ENCODE results near the gene SHROOM3.

SHROOM3 gene

DNA sequence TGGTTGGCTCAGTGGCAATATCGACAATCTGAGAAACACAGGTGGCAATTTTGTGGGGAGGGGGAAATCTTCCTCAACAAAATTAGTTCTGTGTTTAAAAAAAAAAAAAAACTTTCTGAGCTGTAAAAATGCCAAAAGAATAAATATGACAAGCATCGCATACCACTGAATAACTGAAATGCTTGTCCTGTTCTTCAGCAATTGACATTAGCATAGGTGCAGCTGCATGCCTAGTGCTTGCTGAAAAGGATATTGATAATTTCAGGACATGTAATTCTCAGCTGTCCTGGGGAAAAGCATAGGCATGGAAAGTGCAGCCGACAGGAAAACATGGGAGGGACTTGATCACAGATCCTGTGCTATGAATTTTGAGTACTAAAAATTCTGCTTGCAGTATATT lies 315.7 kb downstream of the SHROOM3 start:
- no peak for TF ChIP-seq RAD21 (IDR thresholded peaks at IDR 0.05; ENCODE audit: low read depth)
- no peak for TF ChIP-seq CEBPB (IDR thresholded peaks at IDR 0.05)
- no peak for TF ChIP-seq TAF1 (IDR thresholded peaks at IDR 0.05; ENCODE audit: low read depth)
- TF ChIP-seq CREB1 (IDR thresholded peaks at IDR 0.05; ENCODE audit: low read depth): no peak
- no peak for TF ChIP-seq TEAD4 (IDR thresholded peaks at IDR 0.05)
- no peak for TF ChIP-seq NFIC (IDR thresholded peaks at IDR 0.05)
- no peak for TF ChIP-seq EP300 (IDR thresholded peaks at IDR 0.05; ENCODE audit: borderline replicate concordance)
- TF ChIP-seq, protein P1, sequence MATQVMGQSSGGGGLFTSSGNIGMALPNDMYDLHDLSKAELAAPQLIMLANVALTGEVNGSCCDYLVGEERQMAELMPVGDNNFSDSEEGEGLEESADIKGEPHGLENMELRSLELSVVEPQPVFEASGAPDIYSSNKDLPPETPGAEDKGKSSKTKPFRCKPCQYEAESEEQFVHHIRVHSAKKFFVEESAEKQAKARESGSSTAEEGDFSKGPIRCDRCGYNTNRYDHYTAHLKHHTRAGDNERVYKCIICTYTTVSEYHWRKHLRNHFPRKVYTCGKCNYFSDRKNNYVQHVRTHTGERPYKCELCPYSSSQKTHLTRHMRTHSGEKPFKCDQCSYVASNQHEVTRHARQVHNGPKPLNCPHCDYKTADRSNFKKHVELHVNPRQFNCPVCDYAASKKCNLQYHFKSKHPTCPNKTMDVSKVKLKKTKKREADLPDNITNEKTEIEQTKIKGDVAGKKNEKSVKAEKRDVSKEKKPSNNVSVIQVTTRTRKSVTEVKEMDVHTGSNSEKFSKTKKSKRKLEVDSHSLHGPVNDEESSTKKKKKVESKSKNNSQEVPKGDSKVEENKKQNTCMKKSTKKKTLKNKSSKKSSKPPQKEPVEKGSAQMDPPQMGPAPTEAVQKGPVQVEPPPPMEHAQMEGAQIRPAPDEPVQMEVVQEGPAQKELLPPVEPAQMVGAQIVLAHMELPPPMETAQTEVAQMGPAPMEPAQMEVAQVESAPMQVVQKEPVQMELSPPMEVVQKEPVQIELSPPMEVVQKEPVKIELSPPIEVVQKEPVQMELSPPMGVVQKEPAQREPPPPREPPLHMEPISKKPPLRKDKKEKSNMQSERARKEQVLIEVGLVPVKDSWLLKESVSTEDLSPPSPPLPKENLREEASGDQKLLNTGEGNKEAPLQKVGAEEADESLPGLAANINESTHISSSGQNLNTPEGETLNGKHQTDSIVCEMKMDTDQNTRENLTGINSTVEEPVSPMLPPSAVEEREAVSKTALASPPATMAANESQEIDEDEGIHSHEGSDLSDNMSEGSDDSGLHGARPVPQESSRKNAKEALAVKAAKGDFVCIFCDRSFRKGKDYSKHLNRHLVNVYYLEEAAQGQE (IDR thresholded peaks at IDR 0.05; ENCODE audit: low read depth): no peak
- TF ChIP-seq YY1 (IDR thresholded peaks at IDR 0.05; ENCODE audit: low read depth): no peak
- TF ChIP-seq, protein P2, sequence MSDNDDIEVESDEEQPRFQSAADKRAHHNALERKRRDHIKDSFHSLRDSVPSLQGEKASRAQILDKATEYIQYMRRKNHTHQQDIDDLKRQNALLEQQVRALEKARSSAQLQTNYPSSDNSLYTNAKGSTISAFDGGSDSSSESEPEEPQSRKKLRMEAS (IDR thresholded peaks at IDR 0.05): no peak
- TF ChIP-seq ZBTB7A (IDR thresholded peaks at IDR 0.05; ENCODE audit: low read depth): no peak
- TF ChIP-seq, protein P3, sequence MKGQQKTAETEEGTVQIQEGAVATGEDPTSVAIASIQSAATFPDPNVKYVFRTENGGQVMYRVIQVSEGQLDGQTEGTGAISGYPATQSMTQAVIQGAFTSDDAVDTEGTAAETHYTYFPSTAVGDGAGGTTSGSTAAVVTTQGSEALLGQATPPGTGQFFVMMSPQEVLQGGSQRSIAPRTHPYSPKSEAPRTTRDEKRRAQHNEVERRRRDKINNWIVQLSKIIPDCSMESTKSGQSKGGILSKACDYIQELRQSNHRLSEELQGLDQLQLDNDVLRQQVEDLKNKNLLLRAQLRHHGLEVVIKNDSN (IDR thresholded peaks at IDR 0.05): no peak
- no peak for TF ChIP-seq TCF12 (IDR thresholded peaks at IDR 0.05; ENCODE audit: low read depth)

DNA sequence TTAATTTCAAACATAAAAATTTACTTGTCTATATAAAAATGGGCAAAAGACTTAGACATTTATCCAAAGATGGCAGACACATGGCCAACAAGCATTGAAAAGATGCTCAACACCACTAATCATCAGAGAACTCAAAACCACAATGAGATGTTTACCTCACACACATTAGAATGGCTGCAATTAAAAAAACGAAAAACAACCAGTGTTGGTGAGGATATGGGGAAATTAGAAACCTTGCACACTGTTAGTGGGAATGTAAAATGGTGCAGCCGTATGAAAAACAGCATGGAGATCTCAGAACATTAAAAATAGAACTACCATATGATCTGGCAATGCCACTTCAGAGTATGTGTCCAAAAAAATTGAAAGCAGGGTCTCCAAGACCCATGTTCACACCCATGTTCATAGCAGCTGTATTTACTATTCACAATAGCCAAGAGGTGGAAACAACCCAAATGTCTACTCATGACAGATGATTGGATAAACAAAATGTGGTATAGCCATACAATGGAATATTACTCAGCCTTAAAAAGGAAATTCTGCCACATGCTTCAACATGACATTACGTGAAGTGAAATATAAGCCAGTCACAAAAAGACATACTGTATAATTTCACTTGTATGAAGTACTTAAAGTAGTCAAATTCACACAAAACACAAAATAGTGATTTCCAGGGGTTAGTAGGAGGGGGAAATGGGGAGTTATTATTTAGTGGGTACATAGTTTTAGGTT lies 316.7 kb downstream of the SHROOM3 start:
- TF ChIP-seq EP300 (IDR thresholded peaks at IDR 0.05; ENCODE audit: borderline replicate concordance) (no peak), TEAD4 (IDR thresholded peaks at IDR 0.05) (no peak), ZBTB7A (IDR thresholded peaks at IDR 0.05; ENCODE audit: low read depth) (no peak), TCF12 (IDR thresholded peaks at IDR 0.05; ENCODE audit: low read depth) (no peak), EGR1 (IDR thresholded peaks at IDR 0.05) (no peak), RAD21 (IDR thresholded peaks at IDR 0.05; ENCODE audit: low read depth) (no peak), YY1 (IDR thresholded peaks at IDR 0.05; ENCODE audit: low read depth) (no peak), CREB1 (IDR thresholded peaks at IDR 0.05; ENCODE audit: low read depth) (no peak), NFIC (IDR thresholded peaks at IDR 0.05) (no peak), FOXM1 (IDR thresholded peaks at IDR 0.05; ENCODE audit: borderline replicate concordance, low read depth) (no peak), CEBPB (IDR thresholded peaks at IDR 0.05) (no peak), TAF1 (IDR thresholded peaks at IDR 0.05; ENCODE audit: low read depth) (no peak)
- TF ChIP-seq, protein P2 (IDR thresholded peaks at IDR 0.05): no peak
- TF ChIP-seq, protein P3 (IDR thresholded peaks at IDR 0.05): no peak
- TF ChIP-seq, protein P1 (IDR thresholded peaks at IDR 0.05; ENCODE audit: low read depth): no peak

DNA sequence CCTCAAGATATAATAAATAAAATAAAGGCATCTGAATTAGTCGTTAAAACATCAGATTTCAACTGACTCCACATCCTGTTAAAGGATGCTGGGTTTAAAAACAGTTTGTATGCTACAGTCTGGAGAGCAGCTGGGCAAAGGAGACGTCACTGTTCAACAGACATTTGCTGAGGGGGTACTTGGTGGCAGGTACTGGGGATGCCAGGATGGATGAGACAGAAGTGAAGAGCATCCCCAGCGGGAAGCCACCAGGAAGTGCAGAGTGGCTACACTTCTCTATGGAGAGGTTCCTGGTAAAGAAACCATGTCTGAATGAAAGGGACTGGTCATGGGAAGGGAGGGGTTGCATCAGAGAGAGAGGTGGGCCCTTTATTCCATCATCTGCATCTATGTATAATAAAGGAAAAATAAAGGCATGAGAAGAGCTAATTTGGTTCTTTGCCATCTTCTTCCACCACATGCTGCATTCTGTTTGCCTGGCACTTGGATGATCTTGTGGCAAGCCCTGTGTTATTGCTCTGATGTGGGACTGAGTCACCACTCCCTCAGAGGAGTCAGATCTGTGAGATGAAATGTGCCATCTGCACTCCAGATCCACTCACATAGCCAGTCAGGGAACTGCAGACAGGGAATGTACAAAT lies 318.0 kb downstream of the SHROOM3 start:
- TF ChIP-seq TAF1 (IDR thresholded peaks at IDR 0.05; ENCODE audit: low read depth) (no peak), ZBTB7A (IDR thresholded peaks at IDR 0.05; ENCODE audit: low read depth) (no peak)
- TF ChIP-seq, protein P1 (IDR thresholded peaks at IDR 0.05; ENCODE audit: low read depth): no peak

DNA sequence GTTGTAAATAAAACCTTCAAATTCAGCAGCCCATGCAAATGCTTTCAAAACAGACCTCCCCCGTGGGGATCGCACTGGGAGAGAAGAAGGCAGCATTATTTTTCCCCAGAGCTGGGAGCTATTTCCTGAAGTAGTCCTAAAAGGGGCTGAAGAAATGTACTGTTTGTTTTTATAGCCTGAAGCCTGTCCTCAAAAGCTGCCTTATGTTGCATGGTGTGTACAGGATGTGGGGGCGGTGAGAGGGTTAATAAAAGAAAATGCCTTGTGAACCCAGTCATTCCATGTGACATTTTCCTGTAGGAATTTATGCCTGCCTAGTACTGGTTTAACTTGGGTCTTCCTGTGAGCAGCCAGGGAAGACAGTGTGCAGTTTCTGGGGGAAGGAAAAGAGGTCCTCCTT lies 318.8 kb downstream of the SHROOM3 start:
- TF ChIP-seq, protein P3 (IDR thresholded peaks at IDR 0.05): no peak
- no peak for TF ChIP-seq TAF1 (IDR thresholded peaks at IDR 0.05; ENCODE audit: low read depth)
- no peak for TF ChIP-seq YY1 (IDR thresholded peaks at IDR 0.05; ENCODE audit: low read depth)
- TF ChIP-seq, protein P2 (IDR thresholded peaks at IDR 0.05): no peak
- TF ChIP-seq, protein P1 (IDR thresholded peaks at IDR 0.05; ENCODE audit: low read depth): no peak
- TF ChIP-seq CEBPB (IDR thresholded peaks at IDR 0.05): no peak
- TF ChIP-seq RAD21 (IDR thresholded peaks at IDR 0.05; ENCODE audit: low read depth): no peak
- TF ChIP-seq EGR1 (IDR thresholded peaks at IDR 0.05): no peak
- no peak for TF ChIP-seq TEAD4 (IDR thresholded peaks at IDR 0.05)
- no peak for TF ChIP-seq EP300 (IDR thresholded peaks at IDR 0.05; ENCODE audit: borderline replicate concordance)
- no peak for TF ChIP-seq FOXM1 (IDR thresholded peaks at IDR 0.05; ENCODE audit: borderline replicate concordance, low read depth)
- no peak for TF ChIP-seq CREB1 (IDR thresholded peaks at IDR 0.05; ENCODE audit: low read depth)
- no peak for TF ChIP-seq TCF12 (IDR thresholded peaks at IDR 0.05; ENCODE audit: low read depth)
- TF ChIP-seq NFIC (IDR thresholded peaks at IDR 0.05): no peak
- no peak for TF ChIP-seq ZBTB7A (IDR thresholded peaks at IDR 0.05; ENCODE audit: low read depth)

All from Ishikawa (cell line).